Measurements from ENCODE around the gene DPY19L1.
A peak's percentile ranks its signal among the peaks of the same experiment; 100 is the strongest.
"Not testable (repeated sequence)": the region's sequence is repeated elsewhere in the genome, so short reads cannot be mapped to it uniquely, and the experiment has no call there.

Gene DPY19L1

GRCh38 chr7:35037211-35037525 lies at the start of gene DPY19L1:
DPY19L1 (minus strand) TSS chr7:35037485; CDS start chr7:35037394, 91 bp downstream.
- no peak for FAIRE-seq

- not testable (repeated sequence) for FAIRE-seq
Observed at GRCh38 chr7:35079517-35079916, 42.2 kb upstream of the DPY19L1 start.

GRCh38 chr7:35074008-35074407 lies 36.7 kb upstream of the DPY19L1 start:
- FAIRE-seq = not testable (repeated sequence)

GRCh38 chr7:35072950-35073827 lies 35.9 kb upstream of the DPY19L1 start:
- FAIRE-seq = not testable (repeated sequence)

- FAIRE-seq = not testable (repeated sequence)
Observed at GRCh38 chr7:35069084-35069483, 31.8 kb upstream of the DPY19L1 start.

- FAIRE-seq = not testable (repeated sequence)
Observed at GRCh38 chr7:35065382-35065781, 28.1 kb upstream of the DPY19L1 start.

- not testable (repeated sequence) for FAIRE-seq
Observed at GRCh38 chr7:35058571-35058970, 21.3 kb upstream of the DPY19L1 start.

- FAIRE-seq = not testable (repeated sequence)
Observed at GRCh38 chr7:35057505-35058451, 20.5 kb upstream of the DPY19L1 start.

- FAIRE-seq = not testable (repeated sequence)
Observed at GRCh38 chr7:35055733-35056132, 18.4 kb upstream of the DPY19L1 start.

- not testable (repeated sequence) for FAIRE-seq
Observed at GRCh38 chr7:35053488-35054175, 16.3 kb upstream of the DPY19L1 start.

- not testable (repeated sequence) for FAIRE-seq
Observed at GRCh38 chr7:35048390-35048789, 11.1 kb upstream of the DPY19L1 start.

- not testable (repeated sequence) for FAIRE-seq
Observed at GRCh38 chr7:35047912-35048305, 10.6 kb upstream of the DPY19L1 start.

GRCh38 chr7:35047263-35047911 lies 10.1 kb upstream of the DPY19L1 start:
- FAIRE-seq = not testable (repeated sequence)

GRCh38 chr7:35043301-35043700 lies 6.0 kb upstream of the DPY19L1 start:
- FAIRE-seq = not testable (repeated sequence)

GRCh38 chr7:35040906-35041305 lies 3.6 kb upstream of the DPY19L1 start:
- FAIRE-seq = no peak

GRCh38 chr7:35039343-35039742 lies 2.1 kb upstream of the DPY19L1 start:
- FAIRE-seq = no peak

GRCh38 chr7:35038354-35038753 lies 1.1 kb upstream of the DPY19L1 start:
- FAIRE-seq = no peak

GRCh38 chr7:35037526-35038341 lies 449 bp upstream of the DPY19L1 start:
- no peak for FAIRE-seq

GRCh38 chr7:35036361-35037171 lies 719 bp downstream of the DPY19L1 start:
- FAIRE-seq = no peak

- FAIRE-seq = peak; percentile 12
Observed at GRCh38 chr7:35035511-35035961, 1.7 kb downstream of the DPY19L1 start.

Data from endometrium (tissue), 2 donors.